NOMO-1 treated with DMSO at 0.1 percent for 48 hours (cell line): ENCODE results near the gene GOLGA8M.
A peak's percentile ranks its signal among the peaks of the same experiment; 100 is the strongest.
"Not testable (repeated sequence)": the region's sequence is repeated elsewhere in the genome, so short reads cannot be mapped to it uniquely, and the experiment has no call there.

Experiments used
- DNase-seq: peaks from one replicate; lab custom pipeline; 2025; ENCODE audit not compliant: unreplicated experiment; lab: John Stamatoyannopoulos, UW

The GOLGA8M gene

GRCh38 chr15:28712270-28712669, at the start of gene GOLGA8M:
TSS of gene GOLGA8M (minus strand) at chr15:28712421. CDS start at chr15:28712323, 98 bp downstream.
- not testable (repeated sequence) for DNase-seq

GRCh38 chr15:28742890-28743289, 30.7 kb upstream of the GOLGA8M start:
- DNase-seq, result not testable (repeated sequence)

- not testable (repeated sequence) for DNase-seq
Measured at GRCh38 chr15:28738590-28739292, 26.5 kb upstream of the GOLGA8M start.

- not testable (repeated sequence) for DNase-seq
Measured at GRCh38 chr15:28738200-28738561, 26.0 kb upstream of the GOLGA8M start.

GRCh38 chr15:28737521-28738199, 25.4 kb upstream of the GOLGA8M start:
- DNase-seq, result not testable (repeated sequence)

GRCh38 chr15:28728061-28728460, 15.8 kb upstream of the GOLGA8M start:
- peak; percentile 24 for DNase-seq

GRCh38 chr15:28727026-28727425, 14.8 kb upstream of the GOLGA8M start:
- DNase-seq, result not testable (repeated sequence)

GRCh38 chr15:28726102-28726501, 13.9 kb upstream of the GOLGA8M start:
- no peak for DNase-seq

- DNase-seq, result no peak
Measured at GRCh38 chr15:28725556-28725955, 13.3 kb upstream of the GOLGA8M start.

- not testable (repeated sequence) for DNase-seq
Measured at GRCh38 chr15:28723986-28724385, 11.8 kb upstream of the GOLGA8M start.

- not testable (repeated sequence) for DNase-seq
Measured at GRCh38 chr15:28719626-28720025, 7.4 kb upstream of the GOLGA8M start.

- not testable (repeated sequence) for DNase-seq
Measured at GRCh38 chr15:28718576-28718975, 6.4 kb upstream of the GOLGA8M start.

- DNase-seq, result not testable (repeated sequence)
Measured at GRCh38 chr15:28714176-28714575, 2.0 kb upstream of the GOLGA8M start.

- not testable (repeated sequence) for DNase-seq
Measured at GRCh38 chr15:28703927-28704326, 8.3 kb downstream of the GOLGA8M start.

GRCh38 chr15:28702427-28702826, 9.8 kb downstream of the GOLGA8M start:
- not testable (repeated sequence) for DNase-seq

GRCh38 chr15:28694006-28694751, 18.0 kb downstream of the GOLGA8M start:
- DNase-seq, result not testable (repeated sequence)

GRCh38 chr15:28693021-28693420, 19.2 kb downstream of the GOLGA8M start:
- DNase-seq, result not testable (repeated sequence)

GRCh38 chr15:28673533-28673932, 38.7 kb downstream of the GOLGA8M start:
- not testable (repeated sequence) for DNase-seq

- DNase-seq, result not testable (repeated sequence)
Measured at GRCh38 chr15:28672122-28672521, 40.1 kb downstream of the GOLGA8M start.

GRCh38 chr15:28666402-28666801, 45.8 kb downstream of the GOLGA8M start:
- DNase-seq, result not testable (repeated sequence)

- not testable (repeated sequence) for DNase-seq
Measured at GRCh38 chr15:28664575-28664974, 47.6 kb downstream of the GOLGA8M start.
